ENCODE results near the gene LRRC1. TPM values are rescaled to one million over a fixed set of nuclear protein-coding genes. Genes with fewer than 3 reads are reported as not detected.

LRRC1 gene
- total RNA-seq, 1 experiment from 2014 or later = 10.3 TPM

GRCh38 chr6:53944543-53944942 lies 149.7 kb downstream of the LRRC1 start:
- no peak overlapping the region for H3K23ac ChIP-seq (ENCODE audit: insufficient read length, low read depth, low read length)
- no peak overlapping the region for H2BK15ac ChIP-seq (ENCODE audit: low read depth, low read length)
- H3K4me3 Mint-ChIP-seq = no peak overlapping the region
- TF ChIP-seq, protein P1, sequence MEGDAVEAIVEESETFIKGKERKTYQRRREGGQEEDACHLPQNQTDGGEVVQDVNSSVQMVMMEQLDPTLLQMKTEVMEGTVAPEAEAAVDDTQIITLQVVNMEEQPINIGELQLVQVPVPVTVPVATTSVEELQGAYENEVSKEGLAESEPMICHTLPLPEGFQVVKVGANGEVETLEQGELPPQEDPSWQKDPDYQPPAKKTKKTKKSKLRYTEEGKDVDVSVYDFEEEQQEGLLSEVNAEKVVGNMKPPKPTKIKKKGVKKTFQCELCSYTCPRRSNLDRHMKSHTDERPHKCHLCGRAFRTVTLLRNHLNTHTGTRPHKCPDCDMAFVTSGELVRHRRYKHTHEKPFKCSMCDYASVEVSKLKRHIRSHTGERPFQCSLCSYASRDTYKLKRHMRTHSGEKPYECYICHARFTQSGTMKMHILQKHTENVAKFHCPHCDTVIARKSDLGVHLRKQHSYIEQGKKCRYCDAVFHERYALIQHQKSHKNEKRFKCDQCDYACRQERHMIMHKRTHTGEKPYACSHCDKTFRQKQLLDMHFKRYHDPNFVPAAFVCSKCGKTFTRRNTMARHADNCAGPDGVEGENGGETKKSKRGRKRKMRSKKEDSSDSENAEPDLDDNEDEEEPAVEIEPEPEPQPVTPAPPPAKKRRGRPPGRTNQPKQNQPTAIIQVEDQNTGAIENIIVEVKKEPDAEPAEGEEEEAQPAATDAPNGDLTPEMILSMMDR (conservative IDR thresholded peaks at IDR 0.05) = no peak
- no peaks in the 10 kb centered on the region for H3K27me3 ChIP-seq (ENCODE audit: insufficient read depth, low read length)
- no peak overlapping the region for H3K18ac ChIP-seq (ENCODE audit: insufficient read length, low read depth, low read length)
- no peak overlapping the region for H3K27ac ChIP-seq (ENCODE audit: insufficient read length, low read depth, low read length)
- no peaks in the 10 kb centered on the region for H4K20me1 ChIP-seq (ENCODE audit: control insufficient read depth, insufficient read depth, insufficient read length)
- H3K4me2 ChIP-seq (ENCODE audit: insufficient read depth, insufficient read length, low read length) = no peak overlapping the region
- no peak overlapping the region for H2BK5ac ChIP-seq (ENCODE audit: insufficient read length, low read length)
- H3K56ac ChIP-seq (ENCODE audit: insufficient read length, low read depth, low read length) = no peak overlapping the region
- no peaks in the 10 kb centered on the region for H3K27me3 Mint-ChIP-seq (ENCODE audit: low read depth)
- no peaks in the 10 kb centered on the region; a peak in 2 of 7 replicates for H3K36me3 Mint-ChIP-seq (ENCODE audit: insufficient read depth in 1 of 3, low read depth in 3 of 3)
- H2BK120ac ChIP-seq (ENCODE audit: low read depth, low read length, poor library complexity, severe bottlenecking) = no peak overlapping the region
- no peak overlapping the region for H2AK5ac ChIP-seq (ENCODE audit: insufficient read length, low read length)
- H3K79me2 ChIP-seq (ENCODE audit: insufficient read depth, low read length) = no peaks in the 10 kb centered on the region
- H4K91ac ChIP-seq (ENCODE audit: insufficient read length, low read depth, low read length) = no peak overlapping the region
- no peak overlapping the region for H3K27ac Mint-ChIP-seq
- H2BK12ac ChIP-seq (ENCODE audit: insufficient read length, low read depth, low read length) = no peak overlapping the region
- H3K14ac ChIP-seq (ENCODE audit: insufficient read depth, low read length) = no peak overlapping the region
- no peak overlapping the region for H3K4ac ChIP-seq (ENCODE audit: low read depth, low read length)
- no peaks in the 10 kb centered on the region for H3K9me3 ChIP-seq (ENCODE audit: control insufficient read depth, low read depth, low read length)
- H3K23me2 ChIP-seq (ENCODE audit: insufficient read length, low read depth, low read length, poor library complexity, severe bottlenecking) = no peaks in the 10 kb centered on the region
- H2AFZ ChIP-seq (ENCODE audit: low read length) = no peak overlapping the region
- no peak for DNase-seq
- no peak overlapping the region for H4K8ac ChIP-seq (replicated peaks; ENCODE audit: insufficient read length, low read depth, low read length)
- no peak overlapping the region for H2BK20ac ChIP-seq (ENCODE audit: low read depth, low read length, poor library complexity, severe bottlenecking)
- peaks cover 0 to 2% of the 10 kb centered on the region in 2 experiments; a peak in 2 of 4 replicates for H3K4me1 Mint-ChIP-seq
- H4K5ac ChIP-seq (ENCODE audit: insufficient read length, low read depth, low read length) = no peak overlapping the region
- no peak overlapping the region for H3K9ac ChIP-seq (ENCODE audit: extremely low read depth, insufficient read length, low read length)
- no CpG with 5 or more reads among the region's 5 CpGs for WGBS (ENCODE audit: extremely low coverage, insufficient read length, low lambda C conversion rate)
- no peaks in the 10 kb centered on the region for H3K79me1 ChIP-seq (ENCODE audit: insufficient read depth, low read depth, low read length, poor library complexity, severe bottlenecking)
- H3K4me1 ChIP-seq (ENCODE audit: insufficient read depth, low read length) = no peaks in the 10 kb centered on the region
- H3K9me3 Mint-ChIP-seq = peaks cover 9 to 17% of the 10 kb centered on the region in 2 experiments
- H3T11ph ChIP-seq (ENCODE audit: low read length) = no peak overlapping the region

Measured in H9 (cell line).